Transverse colon (tissue), 3 donors: Measurements from ENCODE around the gene FAM89A.

ENCODE experiments used
- POLR2A ChIP-seq: fragments of 450-650 bp; IDR thresholded peaks from one replicate; pipeline ENCODE4 v1.6.1; 2016; ENCODE audit warnings: antibody characterized with exemption, mild to moderate bottlenecking, moderate library complexity
- TF ChIP-seq, protein P1 (sequence below), 5 experiments: fragments of 200-600 bp in 3 of 5; fragments of 450-650 bp in 2 of 5; sonication (generic) in 3 of 5; IDR thresholded peaks; 1 replicate in 2 of 5; 2 replicates in 3 of 5; pipeline ENCODE4 v1.5.1; 2016 to 2017; ENCODE audit warnings: antibody characterized with exemption in 5 of 5, inconsistent platforms in 3 of 5, mild to moderate bottlenecking in 2 of 5, moderate library complexity in 1 of 5

DNA sequence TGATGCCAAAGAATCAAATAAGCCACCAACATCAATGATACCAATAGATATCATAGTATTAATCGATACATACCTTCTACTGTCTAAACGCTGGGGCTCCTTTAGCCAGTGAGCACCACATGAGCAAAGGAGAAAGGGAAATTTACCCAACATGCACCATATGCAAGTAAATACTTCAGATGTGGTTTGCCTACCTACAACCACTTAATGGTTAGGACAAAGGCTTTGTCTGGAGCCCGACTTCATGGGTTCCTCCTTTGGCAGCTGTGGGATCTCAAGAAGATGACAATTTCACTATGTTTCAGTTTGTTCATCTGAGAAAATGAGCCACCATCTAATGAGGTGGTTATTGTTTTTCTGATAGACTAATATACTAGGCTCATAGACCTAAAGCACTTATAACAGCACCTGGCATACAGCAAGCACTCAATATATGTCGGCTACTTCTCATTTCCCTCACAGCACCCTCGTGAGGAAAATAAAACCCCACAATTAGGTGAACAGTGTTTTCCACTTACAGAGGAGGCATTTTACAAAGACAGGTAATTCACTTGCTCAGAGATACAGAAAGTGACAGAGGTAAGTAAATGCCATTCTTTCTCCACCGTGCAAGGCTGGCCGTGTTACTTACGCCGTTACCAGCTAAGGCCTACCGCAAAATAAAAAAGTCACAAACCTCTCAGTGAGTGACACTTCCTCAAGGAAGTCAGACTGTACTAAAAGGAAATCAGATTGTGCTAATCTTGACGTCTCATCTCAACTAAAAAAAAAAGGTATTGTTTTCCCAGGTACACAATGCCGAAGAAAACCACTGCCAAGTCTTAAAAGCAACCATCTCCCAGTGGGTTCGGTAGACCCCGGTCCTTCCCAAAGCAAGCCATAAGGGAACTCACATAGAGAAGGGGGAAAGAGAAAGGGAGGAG, 63.0 kb downstream of the FAM89A start:
- TF ChIP-seq, protein P1, sequence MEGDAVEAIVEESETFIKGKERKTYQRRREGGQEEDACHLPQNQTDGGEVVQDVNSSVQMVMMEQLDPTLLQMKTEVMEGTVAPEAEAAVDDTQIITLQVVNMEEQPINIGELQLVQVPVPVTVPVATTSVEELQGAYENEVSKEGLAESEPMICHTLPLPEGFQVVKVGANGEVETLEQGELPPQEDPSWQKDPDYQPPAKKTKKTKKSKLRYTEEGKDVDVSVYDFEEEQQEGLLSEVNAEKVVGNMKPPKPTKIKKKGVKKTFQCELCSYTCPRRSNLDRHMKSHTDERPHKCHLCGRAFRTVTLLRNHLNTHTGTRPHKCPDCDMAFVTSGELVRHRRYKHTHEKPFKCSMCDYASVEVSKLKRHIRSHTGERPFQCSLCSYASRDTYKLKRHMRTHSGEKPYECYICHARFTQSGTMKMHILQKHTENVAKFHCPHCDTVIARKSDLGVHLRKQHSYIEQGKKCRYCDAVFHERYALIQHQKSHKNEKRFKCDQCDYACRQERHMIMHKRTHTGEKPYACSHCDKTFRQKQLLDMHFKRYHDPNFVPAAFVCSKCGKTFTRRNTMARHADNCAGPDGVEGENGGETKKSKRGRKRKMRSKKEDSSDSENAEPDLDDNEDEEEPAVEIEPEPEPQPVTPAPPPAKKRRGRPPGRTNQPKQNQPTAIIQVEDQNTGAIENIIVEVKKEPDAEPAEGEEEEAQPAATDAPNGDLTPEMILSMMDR (IDR thresholded peaks at IDR 0.05), result no peak
- TF ChIP-seq POLR2A, result no peak
